Suppressor macrophage treated with lipopolysaccharide for 1 hour (primary cell): ENCODE results near the gene PREX1.
A peak's percentile ranks its signal among the peaks of the same experiment; 100 is the strongest.

ENCODE experiments used
- DNase-seq, 3 donors: peaks; one replicate each; pipeline ENCODE4 v3.0.0-alpha.2; 2020 to 2022

PREX1 gene

DNA sequence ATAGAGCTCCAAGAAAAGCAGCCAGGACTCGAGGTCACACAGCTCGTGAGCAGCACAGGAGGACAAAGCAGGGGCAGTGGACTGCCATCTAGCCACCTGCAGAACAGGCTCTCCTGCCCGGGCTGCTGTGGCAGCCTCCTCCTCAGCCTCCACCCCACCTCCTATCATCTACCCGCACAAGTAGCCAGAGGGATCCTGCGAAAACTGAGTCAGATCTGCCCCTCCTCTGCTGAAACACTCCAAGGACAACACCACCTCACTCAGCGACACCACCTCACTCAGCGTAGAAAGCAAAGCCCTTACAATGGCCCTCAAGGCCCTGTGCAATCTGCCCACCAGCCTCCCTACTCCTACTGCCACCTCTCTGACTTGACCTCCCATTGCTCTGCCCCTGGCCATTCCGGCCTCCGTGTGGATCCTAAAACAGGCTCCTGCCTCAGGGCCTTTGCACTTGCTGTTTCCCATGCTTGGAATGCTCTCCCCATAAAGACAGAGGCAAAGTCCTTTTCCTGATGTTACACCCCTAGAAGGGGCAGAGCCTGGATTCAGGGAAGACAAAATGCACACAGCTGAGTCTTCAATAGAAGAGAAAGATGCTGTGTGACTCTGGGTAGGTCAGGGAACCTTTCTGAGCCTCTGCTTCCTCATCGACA is 19.3 kb downstream of the PREX1 start:
- no peak for DNase-seq

DNA sequence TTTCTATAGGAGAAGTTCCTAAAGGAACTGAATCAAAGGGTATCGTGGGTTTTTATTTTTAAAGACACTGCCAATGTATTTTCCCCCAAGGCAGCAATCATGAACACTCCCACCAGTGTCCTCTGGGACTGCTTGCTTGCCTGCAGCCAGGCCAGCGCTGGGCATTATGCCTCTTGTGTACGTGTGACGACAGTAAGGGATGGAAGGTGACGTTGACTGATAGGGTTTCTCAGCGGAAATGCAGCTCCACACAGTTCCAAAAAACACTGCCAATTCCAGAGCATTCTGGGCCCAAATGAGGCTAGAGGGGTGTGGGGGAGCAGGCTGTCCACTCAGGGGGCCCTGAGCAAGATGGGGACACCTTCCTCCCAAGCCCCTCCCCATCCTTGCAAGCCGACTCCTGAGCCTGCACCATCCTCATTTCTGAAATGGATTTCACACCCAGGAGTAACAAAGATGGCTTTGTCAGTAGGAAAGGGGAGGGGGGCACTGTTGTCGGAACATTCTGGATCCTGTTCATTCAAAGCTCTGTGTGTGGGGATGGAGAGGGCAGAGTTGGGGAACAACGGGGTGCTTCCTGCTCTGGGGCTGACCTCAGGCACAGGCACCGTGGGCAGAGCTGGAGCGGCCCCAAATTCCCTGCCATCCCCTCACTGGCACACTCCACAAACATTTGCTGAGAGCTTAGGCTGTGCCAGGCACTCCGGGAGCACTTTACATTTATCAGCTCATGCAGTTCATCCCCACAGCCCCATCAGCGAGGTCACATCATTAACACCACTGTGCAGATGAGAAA is 20.0 kb downstream of the PREX1 start:
- no peak for DNase-seq

DNA sequence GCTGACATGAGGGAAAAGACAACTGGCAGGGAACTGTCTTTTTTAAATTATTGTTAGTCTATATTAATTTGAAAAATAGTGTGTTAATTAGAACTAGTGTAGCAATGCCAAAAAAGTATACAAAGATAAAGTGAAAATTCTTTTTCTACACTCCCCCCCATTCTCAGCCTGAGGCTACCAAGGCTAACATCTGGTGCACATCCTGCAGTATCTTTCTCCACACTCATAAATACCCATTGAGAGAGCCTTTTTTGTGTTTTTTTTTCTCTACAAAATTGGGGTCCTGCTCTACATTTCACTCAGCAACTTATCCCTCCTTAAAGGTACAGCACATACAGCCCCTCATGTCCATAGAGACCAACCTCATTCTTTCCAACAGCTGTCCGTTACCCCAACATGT is 20.7 kb downstream of the PREX1 start:
- no peak for DNase-seq

DNA sequence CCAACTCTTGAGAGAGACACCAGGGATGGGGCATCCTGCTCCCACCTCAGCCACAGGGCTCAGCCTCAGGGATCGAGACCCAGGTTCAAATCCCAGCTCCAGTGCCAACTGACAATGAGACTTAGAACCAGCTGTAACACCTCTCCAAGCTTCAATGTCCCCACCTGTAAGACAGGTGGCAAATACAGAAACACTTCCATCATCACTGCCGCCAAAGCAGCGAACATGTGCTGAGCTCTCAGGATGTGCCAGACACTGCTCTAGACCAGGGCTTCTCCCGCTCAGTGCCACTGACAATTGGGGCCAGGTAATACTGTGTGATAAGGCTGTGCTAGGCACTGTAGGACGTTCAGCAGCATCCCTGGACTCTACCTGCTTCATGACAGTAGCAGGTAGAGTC is 22.1 kb downstream of the PREX1 start:
- DNase-seq = no peak

DNA sequence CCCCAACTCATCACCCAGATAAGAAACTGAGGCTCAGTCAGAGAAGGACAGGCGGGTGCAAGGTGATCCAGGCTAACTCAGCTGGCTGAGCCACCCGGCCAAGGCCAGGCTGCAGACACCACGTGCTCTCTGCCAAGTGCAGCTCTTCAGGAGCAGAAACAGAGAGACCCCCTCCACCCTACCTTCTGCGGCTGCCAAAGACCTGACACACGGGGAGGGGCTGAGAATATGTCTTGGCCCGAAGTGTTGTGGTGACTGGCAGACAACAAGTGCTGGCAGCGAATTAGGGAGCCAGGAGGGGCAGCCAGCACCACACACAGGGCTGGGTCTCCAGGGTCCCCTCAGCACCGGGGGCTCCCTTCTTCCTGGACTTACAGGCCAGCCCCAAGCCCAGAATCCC is 22.5 kb downstream of the PREX1 start:
- DNase-seq = no peak

DNA sequence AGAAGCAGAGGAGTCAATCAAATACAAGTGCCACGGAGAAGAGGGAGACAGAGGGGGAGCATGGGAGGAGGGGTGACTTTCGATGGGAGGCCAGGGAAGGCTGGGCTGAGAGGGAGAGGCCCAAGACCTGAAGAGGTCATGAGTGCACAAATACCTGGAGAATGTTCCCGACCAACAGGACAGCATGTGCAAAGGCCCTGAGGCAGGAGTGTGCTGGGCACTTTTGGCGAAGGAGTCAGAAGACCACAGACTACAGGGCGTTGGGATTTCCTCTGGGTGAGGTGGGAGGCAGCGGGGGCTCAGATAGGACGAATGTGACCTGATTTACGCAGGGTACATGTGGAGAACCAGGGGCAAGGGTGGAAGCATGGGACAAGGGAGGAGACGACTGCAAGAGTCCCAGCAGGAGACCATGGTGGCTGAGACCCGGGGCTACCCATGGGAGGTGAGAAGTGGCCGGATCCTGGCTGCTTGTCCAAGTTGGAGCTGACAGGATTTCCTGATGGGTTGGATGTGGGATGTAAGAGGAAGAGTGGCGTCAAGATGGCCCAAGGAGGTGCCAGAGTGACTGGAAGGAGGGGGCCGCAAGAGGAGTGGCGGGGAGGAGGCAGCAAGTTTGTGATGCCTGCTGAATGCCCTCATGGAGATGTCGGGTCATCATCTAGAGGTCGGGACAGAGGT is 23.4 kb downstream of the PREX1 start:
- DNase-seq = no peak

DNA sequence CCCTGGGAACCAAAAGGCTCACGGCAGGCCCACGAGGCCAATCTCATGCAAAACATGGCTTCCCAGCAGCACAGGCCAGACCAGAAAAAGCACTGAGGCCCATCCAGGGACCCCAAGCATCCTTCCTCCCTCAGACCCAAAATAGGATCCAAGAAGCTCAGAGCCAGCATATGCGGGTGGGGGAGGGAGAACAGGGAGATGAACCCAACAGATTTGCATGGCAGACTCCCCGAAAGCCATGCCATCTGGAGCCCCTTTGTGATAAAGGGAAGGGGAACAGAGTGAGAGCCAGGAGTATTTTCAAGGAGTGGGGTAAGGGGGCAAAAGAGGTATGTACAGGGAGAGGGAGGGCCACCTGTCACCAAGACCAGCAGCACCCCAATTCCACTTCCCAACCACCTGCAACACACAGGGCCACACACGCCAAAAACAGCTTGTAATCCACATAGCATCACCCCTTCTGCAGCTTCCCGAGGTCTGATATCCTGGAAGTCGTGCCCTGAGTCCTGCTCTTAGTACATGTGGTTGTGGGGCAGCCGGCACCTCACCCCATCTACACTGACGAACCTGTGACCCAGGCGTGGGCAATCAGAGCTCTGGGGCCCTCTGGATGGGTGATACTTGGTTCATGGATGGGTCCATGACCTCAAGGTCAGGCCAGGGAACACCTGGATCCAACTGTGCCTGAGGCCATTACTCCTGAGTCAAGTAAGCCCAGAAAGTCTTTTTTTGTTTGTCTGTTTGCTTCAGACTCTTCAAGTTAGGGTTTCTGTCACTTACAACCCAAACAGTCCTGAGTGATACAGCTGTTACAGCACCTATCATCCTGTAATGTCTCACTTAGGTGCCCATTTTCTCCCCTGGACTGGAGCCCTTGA is 24.4 kb downstream of the PREX1 start:
- no peak for DNase-seq

DNA sequence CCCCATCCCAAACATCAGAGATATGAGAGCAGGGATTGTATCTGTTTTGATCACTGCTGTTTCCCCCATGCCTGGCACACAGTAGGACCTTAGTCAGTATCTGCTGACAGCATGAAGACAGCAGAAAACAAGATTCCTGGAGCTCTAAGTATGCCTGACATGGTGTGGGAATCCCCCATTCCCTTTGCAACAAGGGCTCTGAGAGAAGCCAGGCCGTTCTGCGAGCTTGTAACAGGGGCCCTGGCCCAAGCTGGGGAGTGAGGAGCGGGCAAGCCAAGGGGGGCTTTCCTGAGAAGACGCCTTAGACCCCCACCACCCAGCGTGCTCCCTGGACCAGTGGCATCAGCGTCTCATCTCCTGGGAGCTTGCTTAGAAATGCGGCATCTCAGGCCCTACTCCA is 25.2 kb downstream of the PREX1 start:
- DNase-seq = no peak

DNA sequence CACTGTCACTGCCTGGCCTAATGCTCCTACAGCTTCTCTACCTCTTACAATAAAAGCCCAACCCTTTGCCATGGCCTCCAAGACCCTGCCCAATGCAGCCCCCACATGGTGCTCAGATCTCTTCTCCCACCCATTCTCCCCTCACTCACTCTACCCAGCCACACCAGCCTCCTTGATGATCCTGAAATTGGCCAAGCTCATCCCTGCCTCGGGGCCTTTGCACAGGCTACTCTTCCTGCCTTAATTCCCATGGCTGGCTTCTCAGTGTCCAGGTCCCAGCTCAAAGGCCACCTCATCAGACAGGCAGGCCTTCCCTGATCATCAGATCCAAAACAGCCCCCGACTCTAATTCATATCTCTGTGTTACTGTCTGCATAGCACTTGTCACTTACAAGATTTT is 25.6 kb downstream of the PREX1 start:
- no peak for DNase-seq

DNA sequence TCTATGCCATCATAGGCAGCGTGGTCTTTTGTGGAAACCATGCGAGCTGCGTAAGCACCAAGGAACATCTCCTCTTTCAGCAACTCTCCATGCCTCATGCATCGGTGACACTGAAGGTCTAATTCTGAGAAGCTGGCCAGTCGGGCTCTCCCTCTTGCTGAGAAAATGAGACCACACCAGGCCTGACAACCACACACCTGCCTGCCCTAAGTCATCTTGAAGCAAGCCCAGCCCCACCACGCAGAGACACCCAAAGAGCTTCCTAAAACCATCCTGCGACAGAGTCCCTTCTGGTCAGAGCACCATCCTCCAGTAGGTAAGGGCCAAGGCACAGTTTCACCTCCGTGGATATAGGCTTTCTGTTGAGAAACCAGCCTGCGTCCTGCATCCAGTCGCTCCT is 26.6 kb downstream of the PREX1 start:
- no peak for DNase-seq

DNA sequence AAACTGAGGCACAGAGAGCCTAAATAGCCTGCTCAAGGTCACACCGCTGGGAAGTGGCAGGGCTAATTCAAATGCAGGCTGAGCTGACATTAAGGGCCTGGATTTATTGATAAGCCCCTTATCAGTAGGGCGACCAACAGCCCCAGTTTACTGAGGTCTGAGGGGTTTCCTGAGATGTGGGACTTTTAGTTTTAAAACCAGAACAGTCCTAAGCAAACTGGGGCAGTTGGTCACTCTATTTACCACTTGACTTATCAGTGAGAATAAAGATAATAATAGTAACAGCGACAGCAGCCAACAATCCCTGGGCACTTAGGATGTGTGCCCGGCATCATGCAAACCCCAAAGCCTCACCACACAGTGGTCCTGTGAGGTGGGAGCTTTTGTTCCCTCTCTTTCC is 27.6 kb downstream of the PREX1 start:
- no peak for DNase-seq

DNA sequence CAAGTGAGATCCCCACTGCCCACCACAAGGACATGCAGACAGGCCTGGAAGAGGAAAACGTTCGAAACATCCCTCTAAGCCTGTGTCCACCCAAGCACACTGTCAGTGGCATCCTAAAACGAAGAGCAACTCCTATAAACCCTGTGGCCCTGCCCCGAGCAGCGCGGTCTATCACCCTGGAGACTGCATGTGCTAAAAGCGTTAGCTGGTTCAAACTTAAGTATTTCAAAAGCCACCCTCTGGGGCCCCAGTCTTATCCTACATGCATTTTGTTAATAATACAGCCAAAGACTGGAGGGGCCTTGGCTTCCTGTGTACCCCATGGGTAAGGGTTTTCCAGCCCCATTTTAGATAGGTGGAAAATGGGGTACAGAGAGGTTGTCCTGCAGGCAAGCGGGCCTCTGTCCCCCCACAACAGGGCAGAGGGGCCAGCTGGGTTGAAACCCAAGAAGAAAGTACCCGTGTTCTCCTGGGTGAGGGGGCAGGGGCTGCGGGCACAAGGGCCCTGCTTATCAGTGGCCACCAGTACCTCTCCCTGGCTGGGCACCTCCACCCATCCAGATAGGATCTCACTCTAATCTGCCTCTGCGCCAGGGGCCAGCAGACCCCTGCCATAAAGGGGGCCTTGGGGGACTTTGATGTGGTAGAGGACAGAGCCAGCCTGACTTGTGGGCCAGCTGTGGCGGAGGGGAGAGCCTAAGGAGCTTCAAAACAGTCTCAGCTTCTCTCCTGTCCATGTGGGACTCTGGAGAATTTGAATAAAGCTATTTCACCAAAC is 28.3 kb downstream of the PREX1 start:
- no peak for DNase-seq

DNA sequence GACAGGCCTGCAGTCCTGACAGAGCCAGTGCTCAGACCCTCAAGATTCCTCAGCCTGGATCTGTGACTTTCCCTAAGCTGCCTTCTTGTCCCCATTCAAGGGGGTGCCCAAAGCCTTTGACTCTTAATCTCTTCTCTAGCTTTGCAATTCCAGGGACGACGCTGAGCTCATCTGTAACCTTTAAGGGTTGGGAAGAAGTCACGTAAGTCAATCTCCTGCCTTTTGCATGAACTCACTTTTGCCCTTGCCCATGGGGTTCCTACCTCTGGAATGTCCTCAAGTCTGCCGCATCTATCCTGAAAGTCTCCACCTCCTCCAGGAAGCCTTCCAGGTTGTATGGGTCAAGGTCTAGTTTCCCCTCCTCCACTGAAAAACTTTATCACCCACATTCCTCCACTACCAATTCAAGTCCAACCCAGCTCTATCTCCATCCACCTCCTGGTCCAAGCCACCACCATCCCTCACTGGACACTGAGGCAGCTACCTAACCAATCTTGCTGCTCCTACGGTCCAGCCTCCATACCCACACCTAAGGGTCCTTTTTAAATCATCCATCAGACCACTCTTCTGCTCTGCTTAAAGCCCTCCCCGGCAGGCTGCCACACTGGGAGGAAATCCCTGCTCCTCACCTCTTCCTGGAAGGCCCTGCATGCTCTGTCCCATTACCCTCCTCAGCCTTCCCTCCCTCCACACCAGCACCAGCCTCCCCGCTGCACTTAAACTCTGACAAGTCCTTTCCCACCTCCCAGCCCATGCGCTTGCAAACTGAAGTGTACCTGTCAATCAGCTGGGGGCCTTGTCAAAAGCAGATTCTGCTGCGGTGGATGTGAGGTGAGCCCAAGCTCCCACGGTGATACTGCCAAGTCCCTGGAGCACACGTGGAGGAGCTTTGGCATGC is 29.7 kb downstream of the PREX1 start:
- DNase-seq = no peak

DNA sequence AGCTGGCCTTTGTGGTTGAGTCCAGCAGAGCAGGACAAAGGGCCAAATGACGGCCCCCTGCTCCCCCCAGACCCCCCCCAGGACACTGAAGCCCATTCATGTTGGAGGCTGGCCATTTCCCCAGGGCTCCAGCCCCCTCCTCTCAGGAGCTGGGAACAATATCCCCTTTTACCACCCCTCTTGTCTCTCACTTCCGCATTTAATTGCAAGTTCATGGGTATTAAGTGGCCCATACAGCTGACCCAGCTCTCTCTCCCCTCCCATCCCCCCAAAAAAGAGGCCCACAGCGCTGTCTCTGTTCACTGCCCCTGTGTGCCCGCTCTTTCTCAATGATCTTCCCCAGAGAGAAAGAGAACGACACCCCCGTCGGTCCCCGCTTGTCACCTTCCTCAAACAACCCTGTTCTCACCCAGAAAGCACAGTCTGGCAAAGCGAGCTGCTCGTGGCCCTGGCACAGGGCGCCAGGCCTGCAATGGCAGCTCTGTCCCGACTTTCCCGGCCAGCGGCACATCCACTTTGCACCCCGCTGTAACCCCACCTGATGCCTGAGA is 30.4 kb downstream of the PREX1 start:
- peak; percentile 55 to 70 (median 57) for DNase-seq

DNA sequence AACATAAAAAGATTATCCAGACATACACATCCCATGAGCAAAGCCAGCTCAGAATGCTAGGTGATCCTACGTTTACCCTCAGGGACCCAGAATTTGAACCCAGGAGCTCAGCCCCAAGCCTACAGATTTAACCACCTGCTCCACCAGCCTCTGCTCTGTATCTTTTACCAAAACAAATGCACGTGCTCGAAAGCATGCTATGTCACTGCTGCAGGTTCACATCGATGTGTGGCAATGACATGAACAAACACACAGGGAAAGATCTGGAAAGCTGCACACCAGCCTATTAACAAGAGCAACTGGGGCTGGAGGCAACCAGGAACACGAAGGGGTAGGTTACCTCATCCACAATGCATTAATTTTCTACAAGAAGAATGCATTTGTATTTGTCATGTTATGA is 32.1 kb downstream of the PREX1 start:
- no peak for DNase-seq

DNA sequence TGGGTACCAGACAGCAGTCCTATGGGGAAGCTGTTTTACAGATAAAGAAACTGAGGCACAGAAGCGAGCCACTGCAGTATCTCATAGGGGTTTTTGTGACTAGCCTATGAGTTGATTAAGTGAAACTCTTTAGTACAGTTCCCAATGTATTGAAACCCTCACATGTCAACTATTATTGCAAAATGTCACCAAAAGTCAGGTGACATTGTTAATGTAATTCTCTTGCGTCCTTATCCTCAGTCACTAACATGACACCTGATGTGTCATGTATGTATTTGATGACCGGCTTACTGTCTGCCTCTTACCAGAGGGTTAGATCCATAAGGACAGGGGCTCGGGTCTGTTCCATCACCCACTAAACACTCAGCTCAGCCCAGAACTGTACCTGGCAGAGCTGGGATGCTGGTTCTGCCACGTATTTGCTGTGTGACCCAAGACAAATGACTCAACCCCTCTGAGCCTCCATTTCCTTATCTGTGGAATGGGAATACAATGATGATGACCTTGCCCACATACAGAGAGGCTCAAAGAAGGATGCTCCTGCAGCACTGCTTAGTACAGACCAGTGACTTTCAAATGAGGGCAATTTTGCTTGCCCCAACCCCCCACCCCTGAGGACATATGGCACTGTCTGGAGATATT is 32.9 kb downstream of the PREX1 start:
- DNase-seq = peak; percentile 19 to 52 (median 30)

DNA sequence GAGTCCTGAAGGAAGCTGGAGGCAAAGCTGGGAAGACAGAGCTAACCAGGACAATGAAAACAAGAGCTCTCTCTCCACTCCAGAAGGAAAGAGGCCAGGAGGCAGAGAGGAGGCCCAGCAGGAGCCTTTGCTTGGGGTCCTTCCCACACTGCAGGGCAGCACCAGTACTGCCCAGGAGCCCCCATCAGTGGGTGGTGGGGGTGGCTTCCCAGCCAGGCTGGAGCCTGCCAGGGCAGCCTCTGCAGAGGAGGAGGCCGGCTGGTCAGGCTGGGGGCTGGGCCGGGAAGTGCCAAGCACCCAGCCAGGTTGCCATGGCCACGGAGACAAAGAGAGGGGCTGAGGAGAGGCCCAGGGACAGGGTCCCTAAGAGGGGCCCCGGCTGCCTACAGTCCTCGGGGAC is 33.4 kb downstream of the PREX1 start:
- DNase-seq = no peak

DNA sequence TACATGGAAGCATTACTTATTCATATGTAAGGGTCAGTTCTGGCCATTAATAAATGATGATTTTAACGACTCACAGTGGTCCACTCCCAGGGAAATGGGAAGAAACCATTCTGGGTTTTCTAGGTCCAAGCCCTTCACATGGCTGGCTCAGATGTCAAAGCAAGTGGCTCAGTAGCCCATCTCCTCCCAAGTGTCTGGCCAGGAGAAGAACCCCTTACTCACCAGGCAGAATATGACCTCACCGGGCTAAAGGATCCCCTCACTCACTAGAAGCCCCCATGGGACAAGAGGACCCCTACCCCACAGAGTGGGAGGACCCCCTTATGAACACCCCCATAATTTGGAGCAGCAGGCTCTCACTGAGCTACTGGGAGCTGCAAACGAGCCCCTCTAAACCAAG is 34.0 kb downstream of the PREX1 start:
- no peak for DNase-seq

DNA sequence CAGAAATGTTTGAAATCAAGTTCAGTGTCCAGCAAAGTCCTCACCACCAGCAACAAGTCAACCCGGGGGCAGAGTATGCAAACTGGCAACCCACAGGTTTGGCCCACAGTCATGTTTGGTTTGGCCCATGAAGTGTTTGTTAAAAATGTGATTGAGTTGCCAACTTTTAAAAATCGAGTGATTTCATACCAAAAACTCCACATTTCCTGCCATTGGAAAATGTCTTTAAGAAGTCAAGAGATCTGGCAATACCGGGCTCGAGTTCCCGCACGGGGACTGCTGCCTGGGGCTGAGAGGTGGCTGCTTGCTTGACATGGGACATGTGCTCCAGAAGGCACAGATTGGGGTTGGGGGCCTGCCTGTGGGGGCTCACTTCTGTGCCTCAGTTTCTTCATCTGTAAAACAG is 36.1 kb downstream of the PREX1 start:
- peak in 2 of 3 donors; percentile 25 to 43 for DNase-seq

DNA sequence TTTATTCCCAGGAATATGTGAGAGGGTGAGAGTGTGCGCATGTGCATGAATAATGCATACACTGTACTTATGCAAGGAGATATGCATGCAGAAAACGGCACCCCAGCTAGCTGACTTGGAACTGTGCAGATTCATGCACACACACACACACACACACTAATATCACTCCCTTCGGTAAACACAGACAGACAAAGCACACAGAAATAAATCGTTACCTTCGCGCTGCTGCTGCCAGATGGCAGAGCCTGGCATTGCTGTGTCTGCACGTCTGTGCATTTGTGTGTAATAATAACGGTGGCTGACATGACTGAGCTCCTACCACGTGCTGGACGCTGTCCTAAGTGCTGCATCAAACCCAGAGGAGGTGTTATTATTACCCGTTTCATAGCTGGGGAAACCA is 36.8 kb downstream of the PREX1 start:
- no peak for DNase-seq
